GM21390 (cell line): ENCODE measurements around the gene IMPA2.

Experiments used
- ATAC-seq: cut with Tn5 transposase; IDR thresholded peaks from one replicate; pipeline ENCODE4 v1.9.1; 2021; ENCODE audit not compliant: unreplicated experiment

Gene IMPA2

DNA sequence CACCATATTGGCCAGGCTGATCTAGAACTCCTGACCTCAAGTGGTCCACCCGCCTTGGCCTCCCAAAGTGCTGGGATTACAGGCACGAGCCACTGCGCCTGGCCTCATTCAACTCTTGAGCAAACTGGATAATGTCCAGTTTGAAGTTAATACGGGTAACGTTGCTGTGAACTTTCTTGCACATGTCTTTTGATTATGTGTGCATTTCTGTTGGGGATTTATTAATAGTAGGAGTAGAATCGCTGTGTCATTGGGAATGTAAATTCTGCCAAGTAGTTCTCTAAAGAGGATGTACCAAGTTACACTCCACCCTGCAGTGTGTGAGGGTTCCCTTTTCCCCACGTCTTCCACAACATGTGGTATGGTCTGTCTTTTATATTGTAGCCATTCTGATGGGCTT lies 6.2 kb downstream of the IMPA2 start:
- no peak for ATAC-seq

DNA sequence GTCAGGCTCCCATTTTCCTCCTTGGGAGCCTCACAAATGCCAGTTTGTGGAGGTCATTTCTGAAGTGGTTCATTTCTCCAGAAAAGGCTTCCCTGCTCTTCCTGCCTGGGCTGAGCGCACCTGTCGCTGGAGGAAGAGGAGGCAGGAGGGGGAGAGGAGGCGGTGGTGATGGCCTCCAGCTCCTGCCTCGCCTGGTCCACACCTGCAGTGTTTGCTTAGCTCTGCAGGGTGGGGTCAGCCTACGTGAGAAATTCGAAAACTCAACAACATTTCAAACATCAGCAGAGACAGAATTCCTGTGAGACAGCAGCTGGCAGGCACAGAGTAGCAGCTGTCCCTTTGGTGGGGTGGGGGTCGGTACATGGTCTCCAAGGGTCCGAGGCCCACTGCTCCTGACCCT lies 7.9 kb downstream of the IMPA2 start:
- no peak for ATAC-seq

DNA sequence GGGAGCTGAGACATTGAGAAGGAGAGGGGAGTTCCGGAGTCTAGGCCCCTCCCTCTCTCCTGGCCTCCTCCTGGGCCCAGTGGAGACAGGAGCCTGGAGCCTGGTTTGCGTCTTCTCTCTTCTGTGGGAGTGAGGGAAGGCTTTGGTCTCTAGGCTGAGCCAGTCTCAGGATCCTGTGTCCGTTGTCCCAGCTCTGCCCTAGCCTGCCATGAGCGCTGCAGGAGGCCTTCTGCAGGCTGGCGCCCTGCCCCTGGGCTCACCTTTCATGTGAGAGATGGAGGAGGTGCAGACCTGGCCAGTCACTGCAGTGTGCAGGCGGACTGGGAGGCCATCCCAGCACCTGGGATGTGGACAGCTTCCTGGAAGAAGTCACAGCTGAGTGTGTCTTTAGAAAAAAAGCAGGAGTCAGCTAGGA lies 8.7 kb downstream of the IMPA2 start:
- no peak for ATAC-seq

DNA sequence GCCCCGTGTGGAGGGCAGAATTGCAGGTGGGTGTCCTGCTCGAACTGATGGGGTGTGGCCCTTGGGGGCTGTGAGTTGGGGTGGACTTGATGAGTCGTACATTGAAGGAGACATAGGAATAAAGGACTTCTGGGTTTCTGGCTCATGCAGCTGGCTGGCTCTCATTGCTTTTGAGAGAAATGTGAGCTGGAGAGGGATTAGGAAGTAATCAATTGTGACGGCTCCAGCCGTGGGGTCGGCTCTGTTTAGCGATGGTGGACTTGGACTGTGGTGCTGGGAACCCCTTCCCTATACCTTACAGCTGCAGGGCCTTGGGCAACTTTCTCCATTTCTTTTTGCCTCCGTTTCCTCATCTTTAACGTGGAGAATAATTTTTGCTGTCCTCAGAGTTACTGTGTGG lies 9.2 kb downstream of the IMPA2 start:
- no peak for ATAC-seq

DNA sequence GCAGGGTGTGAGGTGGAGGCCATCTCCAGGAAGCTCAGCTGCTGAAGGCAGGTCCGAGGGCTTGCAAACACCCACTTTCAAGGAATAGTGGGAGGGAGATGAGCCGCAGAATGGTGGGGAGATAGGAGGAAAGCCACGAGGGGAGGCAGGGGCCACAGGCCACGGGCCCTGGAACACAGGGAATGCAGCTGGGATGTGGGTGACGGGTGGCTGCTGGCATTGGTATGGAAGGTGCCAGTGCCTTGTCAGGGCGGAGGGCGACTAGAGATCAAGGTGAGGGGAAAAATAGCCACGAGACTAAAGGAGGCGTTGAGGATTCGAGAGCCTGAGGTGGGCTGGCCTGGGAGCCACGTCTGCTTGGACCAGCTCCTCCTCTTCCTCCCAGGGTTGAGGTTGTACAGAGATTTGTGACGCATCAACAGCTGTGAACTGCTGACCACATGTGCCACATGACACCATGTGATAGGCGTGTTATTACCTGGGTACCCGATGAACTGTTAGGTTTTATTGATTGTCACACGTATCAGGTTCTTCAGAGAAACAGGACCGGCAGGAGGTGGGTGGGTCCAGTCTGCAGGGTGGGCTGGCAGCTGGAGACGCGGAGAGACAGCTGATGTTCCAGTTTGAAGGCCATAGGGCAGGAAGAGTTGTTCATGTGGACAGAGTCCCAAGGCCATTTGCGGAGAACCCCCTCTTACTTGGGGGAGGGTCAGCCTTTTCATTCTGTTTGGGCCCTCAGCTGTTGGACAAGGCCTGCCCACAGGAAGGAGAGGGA lies 9.9 kb downstream of the IMPA2 start:
- ATAC-seq, result no peak

DNA sequence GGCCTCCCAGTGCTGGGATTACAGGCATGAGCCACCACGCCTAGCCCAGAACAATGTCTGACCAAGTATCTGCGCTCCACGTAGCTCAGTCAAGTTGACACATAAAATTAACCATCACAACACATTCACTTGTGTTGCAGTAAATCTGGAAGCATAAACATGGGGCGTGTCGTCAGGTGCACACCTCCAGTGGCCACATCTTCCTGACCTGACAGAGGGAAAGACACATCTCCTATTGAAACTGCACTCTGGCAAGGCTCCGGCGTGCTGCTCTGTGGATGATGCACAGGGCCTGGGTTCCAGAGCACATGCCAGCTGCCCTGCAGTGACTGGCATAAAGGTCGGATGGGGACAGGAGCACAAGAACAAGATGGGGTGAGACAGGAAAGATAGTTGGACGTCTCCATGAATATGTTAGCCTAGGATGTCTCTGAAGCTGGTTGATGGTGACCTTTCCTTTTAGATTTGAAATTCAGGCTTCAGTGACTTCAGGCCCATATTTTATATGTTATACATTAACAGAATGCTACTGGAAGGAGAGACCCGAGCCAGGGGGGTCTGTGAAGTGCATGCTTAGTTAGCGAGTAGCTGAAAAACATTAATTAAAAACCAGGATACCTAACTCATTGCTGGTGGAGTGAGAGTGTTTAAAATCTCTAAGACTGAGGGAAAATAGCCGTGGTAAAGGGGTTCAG lies 10.9 kb downstream of the IMPA2 start:
- no peak for ATAC-seq

DNA sequence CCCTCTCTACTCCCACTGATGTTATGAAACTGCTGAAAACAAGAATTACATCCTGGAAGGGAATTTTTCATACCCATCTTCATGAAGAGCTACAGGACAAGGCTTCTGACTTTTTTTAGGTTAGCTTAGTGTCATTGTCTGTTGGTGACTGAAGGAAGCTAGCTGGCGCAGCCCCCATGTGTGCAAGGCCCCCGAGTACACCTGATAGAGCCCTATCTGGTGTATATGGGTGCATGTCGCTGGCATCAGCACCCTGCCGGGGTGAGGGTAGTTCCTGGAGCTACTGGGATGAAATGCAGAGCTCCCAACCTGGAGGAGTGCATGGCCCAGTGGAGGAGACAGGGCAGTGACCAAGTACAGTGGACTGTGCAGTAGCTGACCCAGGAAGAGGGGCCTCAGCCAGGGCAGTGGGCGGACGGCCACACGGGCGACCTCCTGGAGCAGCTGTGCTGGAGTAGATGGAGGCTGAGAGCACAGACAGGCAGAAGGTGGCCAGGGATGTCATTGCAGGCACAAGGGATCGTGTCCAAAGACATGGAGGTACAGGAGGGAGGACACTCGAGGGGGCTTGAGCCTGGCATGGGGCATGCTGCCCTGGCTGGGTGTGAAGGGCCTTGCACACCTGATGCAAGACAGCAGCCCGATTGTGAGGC lies 12.1 kb downstream of the IMPA2 start:
- ATAC-seq, result no peak

DNA sequence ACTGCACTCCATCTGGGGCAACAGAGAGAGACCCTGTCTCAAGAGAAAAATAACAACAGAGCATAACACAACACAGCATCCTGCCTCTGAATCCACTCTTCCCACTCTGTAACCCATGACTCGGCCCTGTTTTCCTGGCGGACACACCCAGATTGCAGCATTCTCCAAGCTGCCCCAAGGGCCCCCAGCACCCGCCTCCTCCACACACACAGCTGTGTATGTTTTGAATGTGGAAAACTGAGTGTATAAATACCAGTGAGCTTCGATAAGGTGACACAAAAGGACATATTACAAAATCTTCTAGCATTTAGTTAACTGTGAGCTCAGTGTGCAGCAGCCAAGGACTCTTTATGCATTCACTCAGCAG lies 13.0 kb downstream of the IMPA2 start:
- no peak for ATAC-seq

DNA sequence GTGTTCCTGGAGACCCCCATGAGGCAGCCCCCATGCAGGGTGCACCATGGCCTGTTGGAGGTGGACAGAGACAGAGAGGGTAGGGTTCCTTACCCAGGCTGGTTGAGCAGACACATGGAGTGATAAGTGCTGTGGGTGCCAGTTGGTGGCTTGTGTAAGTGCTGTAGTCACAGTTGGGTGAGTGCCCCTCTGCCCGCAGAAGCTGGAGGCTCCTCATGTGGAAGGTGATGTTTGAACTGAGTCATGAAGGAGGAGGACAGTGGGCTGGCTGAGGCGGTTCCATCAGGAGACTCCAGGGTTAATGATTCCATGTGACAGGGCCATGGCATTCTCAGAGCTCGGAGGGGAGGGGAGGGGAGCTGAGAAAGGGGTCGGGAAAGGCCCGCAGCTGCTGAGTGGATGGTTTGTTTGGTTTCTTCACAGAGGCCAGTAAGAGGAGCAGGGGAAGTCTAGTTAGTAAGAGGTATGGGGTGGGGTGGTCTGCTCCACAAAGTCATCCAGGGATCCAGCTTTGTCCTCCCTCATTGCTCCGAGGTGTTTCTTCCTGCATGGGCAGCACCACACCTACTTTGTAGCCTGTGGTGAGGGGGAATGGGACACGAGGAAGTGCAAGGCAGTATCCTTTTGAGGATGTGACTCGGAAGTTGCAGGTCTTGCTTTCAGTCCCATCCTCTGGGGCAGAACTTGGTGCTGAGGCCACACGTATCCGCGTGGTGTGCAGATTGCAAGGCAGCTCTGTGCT lies 13.6 kb downstream of the IMPA2 start:
- no peak for ATAC-seq

DNA sequence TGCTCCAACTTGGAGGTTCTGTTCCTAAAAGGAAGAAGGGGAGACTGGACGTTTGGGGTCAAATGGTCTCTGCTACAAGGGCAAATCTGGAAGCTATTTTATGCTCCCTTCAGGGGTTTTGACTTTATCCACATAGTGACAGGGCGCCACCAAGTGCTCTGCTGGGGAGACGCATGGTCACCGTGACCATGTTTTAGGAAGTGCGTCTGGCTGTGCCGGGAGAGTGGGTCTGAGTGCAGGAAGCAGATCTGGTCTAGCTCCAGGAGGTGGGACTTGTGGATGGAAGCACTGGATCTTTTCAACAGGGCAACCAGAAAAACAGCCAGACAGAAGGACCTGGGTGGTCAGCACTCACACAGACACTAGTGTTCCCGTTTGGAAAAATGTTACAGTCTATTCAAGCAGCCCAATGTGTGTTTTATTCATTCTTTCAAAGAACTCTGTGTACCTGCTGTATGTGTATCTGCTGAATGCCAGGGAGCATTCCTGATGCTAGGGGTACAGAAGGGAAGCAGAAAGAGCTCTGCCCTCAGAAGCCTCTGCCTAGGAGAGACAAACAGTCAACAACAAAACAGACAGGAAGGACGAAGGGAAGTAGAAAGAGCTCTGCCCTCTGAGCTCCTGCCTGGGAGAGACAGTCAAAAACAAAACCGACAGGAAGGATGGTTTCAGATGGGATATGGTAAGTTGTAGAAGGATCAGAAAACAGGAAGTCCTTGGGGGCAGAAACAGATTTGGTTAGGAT lies 14.3 kb downstream of the IMPA2 start:
- peak; percentile 90 for ATAC-seq

DNA sequence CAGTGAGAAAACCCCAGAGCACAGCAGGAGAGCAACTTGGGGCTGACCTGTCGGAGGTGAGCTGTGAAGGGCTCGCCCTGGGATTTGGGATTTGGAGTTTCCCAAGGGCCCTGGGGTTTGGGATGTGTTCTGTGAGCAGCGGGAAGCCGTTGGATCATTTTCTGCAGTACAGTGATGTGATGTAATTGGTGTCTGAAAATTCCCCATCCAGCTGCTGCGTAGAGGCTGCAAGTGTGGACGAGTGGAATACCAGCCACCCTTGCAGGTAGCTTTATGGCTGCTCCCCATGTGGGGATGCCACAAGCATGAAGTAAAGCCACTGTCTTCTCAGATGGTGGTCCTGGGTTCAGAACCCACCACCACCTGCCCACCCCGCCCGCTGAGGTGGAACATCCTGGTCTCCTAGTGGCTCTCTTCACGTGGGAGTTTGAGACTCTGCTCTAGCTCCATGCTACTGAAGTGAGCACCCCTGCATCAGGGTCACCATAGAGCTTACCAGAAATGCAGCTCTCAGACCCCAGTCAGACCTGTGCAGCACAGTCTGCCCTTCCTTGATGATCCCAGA lies 15.0 kb downstream of the IMPA2 start:
- ATAC-seq, result no peak

DNA sequence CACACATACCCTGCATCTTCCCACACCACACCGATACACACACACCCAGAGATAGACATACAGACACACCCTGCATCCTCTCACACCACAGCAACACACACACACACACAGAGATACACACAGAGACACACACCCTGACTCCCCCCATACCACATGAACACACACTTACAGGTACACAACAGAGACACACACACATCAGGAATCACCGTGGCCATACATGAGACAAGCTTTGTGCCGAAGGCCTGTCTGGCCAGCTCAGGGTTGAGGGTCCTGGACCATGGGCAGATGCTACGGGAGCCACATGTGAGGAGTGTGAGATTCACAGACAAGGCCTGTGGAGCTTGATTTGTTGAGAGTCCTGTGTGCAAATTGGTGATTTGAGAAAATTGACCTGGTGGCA lies 15.6 kb downstream of the IMPA2 start:
- ATAC-seq, result no peak

DNA sequence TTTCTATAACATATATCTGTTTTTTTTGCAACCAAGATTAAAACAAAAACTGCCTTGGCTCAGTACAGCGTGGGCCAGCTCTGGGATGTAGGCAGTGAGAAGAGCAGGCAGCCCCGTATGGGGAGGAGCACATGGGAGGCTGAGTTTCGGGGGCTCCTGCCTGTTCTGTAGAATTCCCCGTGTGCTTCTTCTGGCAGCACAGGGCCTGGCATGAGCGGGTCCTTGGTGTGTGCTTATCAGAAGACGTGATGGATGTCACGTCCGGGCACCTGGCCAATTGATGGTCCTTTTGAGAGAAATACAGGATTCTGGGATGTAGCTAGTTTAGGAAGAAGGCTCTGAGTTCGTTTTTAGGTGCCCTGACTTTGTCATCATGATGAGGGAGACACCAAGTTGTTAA lies 16.2 kb downstream of the IMPA2 start:
- no peak for ATAC-seq

DNA sequence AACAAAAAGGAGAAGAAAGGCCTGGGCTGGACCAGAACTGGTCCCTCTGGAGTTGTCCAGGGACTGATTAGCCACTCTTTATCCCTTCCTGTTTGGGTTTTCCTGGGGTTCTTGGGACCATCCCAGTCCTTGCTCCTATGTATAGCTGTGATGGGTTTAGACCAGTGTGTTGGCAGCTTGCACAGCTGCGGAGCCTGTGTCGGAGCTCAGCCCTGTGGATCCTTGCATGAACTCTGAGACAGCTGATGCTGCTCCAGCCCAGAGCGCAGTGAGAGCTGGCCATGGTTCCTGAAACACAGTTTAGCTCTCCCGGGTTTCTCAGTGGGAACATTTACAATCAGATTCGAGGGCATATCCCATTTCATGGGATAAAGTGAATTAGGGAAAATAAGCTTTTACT lies 16.9 kb downstream of the IMPA2 start:
- no peak for ATAC-seq

DNA sequence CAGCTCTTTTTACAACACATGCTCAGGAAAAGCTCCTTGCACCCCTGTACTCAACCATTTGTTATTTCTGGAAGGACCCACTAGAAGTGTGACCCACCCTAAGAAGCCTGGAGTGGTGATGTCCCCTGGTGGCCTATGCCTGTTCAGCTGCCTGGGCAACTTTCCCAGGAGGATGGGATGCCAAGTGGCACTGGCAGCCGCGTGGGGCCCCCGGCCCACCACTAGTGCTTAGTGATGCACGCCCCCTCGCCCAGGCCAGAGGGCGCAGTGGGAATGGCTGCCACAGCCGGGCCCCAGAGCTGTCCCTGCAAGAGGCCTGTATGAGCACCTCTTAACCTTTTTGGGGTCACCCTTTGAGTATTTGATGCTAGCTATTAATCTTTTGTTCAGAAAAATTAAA lies 18.1 kb downstream of the IMPA2 start:
- ATAC-seq, result no peak

DNA sequence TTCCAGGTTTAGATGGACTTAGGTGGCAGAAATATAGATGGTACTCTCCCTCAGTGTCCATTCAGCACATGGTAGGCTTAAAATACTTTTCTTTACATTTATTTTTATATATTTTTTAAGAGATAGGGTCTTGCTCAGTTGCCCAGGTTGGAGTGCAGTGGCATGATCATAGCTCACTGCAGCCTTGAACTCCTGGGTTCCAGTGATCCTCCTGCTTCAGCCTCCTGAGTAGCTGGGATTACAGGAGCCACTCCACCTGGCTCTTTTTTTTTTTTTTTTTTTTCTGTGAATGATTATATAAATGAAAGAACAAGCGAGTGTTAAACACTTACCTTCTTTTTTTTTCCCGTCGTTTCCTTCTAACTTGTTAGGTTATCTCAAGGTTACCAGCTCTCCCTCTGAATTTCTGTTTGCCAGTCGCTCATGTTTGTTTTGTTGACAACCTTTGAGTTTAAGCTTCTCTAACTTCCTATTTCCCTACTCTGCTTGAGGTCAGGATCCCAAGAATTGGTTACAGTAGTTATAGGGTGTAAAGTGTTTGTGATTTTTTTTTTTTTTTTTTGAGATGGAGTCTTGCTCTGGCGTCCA lies 18.9 kb downstream of the IMPA2 start:
- ATAC-seq, result no peak

DNA sequence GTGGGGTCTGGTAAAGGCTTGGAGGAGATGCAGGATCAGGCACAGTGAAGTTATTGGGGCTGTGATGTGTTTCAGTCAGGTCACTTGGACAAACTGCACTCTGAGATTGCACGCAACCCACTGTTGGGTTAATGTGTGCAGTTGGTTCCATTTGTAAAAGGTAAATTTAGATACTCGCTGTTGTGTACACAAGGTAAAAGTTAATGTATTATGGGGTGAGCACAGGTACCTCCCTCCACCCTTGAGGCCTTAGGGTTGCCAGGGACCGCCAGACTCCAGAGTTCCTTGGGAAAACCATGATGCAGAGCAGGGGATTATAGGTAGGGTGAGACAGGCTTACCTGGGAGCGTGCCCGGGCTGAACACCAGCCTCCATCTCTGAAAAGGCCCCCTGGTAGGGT lies 20.1 kb downstream of the IMPA2 start:
- ATAC-seq, result no peak

DNA sequence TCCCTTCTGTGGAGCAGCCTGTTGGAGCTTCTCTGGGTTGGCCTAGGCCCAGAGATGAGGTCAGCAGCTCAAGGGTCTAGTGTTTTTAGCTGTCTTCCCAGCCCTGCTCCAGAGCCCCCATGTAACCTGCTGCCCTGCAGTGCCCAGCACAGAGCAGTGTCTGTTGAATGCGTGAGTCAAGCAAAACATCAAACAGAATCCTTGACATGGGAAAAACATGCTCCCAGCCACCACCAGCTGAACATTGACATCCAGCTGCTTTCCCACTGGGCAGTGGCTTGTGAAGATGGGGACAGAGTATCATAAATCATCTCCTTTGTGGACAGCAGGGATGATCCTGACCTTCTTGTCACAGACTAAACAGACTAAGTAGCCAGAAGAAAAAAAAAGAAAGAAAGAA lies 22.6 kb downstream of the IMPA2 start:
- ATAC-seq, result no peak

DNA sequence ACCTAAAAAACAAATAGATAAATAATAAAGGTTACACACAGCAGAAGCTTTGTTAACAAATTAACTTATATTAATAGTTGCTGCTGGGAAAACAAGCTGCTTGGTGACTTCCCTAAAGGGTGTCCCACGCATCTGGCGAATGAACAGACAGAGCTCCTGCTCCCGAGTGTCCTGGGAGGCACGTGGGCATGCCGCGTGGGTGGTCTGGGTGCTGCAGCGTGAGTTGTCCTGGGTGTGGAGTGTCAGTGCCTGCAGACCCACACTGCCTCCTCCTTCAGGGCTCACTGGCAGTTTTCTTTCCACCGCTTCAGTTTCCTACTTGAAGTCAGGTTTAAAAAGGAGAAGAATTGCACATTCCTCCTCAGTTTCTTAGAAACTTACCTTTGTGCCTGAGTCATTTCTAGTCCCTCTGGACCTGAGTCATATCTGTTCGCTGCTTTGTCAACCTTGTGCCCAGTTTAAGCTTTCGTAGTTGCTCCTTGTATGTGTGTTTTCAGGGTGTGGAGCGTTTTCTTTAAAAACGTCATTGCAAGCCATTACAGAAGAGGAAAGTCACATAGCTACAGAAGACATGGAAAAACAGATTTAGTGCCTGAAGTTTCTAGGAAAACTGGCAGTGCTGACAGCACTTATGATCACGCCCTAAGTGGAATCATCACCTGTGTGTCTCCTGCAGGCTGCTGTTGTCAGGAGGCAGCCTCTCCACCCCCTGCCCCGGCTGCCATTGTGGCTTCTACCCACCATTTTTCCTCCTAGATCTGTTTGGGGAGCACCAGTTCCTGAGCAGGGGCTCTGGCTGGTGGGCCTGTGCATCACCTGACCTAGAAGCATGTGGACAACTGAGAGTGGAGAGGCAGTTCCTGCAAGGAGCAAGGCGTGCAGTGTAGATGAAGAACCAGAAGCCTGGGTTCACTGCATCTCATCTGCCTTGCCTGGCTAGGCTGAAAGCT lies 24.5 kb downstream of the IMPA2 start:
- no peak for ATAC-seq
